Spleen (tissue), 11 donors: ENCODE data around the gene MED13L. TPM values are rescaled to one million over a fixed set of nuclear protein-coding genes. Genes with fewer than 3 reads are reported as not detected.

Source experiments
- DNase-seq: peaks from one replicate; pipeline ENCODE4 v3.0.0-alpha.2; 2020
- H3K27ac ChIP-seq, 8 donors: fragments of 200-600 bp; sonication (generic) in 7 of 8; 1 replicate in 4 of 8; 2 replicates in 4 of 8; pipeline versions ENCODE4 v1.5.0 to v1.8.0; 2016 to 2021; ENCODE audit warnings: inconsistent platforms in 4 of 8, mild to moderate bottlenecking in 4 of 8, moderate library complexity in 1 of 8
- H3K27me3 ChIP-seq, 7 donors: fragments of 200-600 bp; sonication (generic) in 6 of 7; replicated peaks in 1 of 7; 1 replicate in 4 of 7; 2 replicates in 3 of 7; pipeline versions ENCODE4 v1.5.0 to v1.8.0; 2016 to 2021; ENCODE audit warnings: inconsistent platforms in 3 of 7, mild to moderate bottlenecking in 1 of 7
- H3K36me3 ChIP-seq, 6 donors: fragments of 200-600 bp; sonication (generic) in 5 of 6; 1 replicate in 4 of 6; 2 replicates in 2 of 6; pipeline versions ENCODE4 v1.5.0 to v1.8.0; 2016 to 2021; ENCODE audit warnings: inconsistent platforms in 2 of 6
- H3K4me1 ChIP-seq, 6 donors: fragments of 200-600 bp; sonication (generic) in 5 of 6; 1 replicate in 3 of 6; 2 replicates in 3 of 6; pipeline versions ENCODE4 v1.5.0 to v1.8.0; 2016 to 2021; ENCODE audit warnings: inconsistent platforms in 3 of 6
- H3K4me3 ChIP-seq, 8 donors: fragments of 200-600 bp; sonication (generic) in 7 of 8; 1 replicate in 4 of 8; 2 replicates in 4 of 8; pipeline versions ENCODE4 v1.5.0 to v1.8.0; 2016 to 2021; ENCODE audit warnings: inconsistent platforms in 4 of 8, mild to moderate bottlenecking in 4 of 8, moderate library complexity in 2 of 8
- H3K9me3 ChIP-seq, 8 donors: fragments of 200-600 bp; sonication (generic) in 7 of 8; 1 replicate in 4 of 8; 2 replicates in 4 of 8; pipeline versions ENCODE4 v1.5.0 to v1.8.0; 2016 to 2021; ENCODE audit warnings: inconsistent platforms in 4 of 8
- CTCF ChIP-seq, 11 experiments: fragments of 200-600 bp in 7 of 11; fragments of 450-650 bp in 4 of 11; sonication (generic) in 4 of 11; IDR thresholded peaks in 8 of 11; conservative IDR thresholded peaks in 3 of 11; 1 replicate in 7 of 11; 2 replicates in 4 of 11; pipeline versions ENCODE4 v1.4.0 to v1.8.0; 2016 to 2021; ENCODE audit warnings: antibody characterized with exemption in 11 of 11, inconsistent platforms in 4 of 11, mild to moderate bottlenecking in 1 of 11
- POLR2A ChIP-seq, 3 donors: fragments of 450-650 bp; IDR thresholded peaks; one replicate each; pipeline ENCODE4 v1.5.1; 2017; ENCODE audit warnings: antibody characterized with exemption in 3 of 3, mild to moderate bottlenecking in 1 of 3
- POLR2AphosphoS5 ChIP-seq, 3 donors: sonication (generic); formaldehyde crosslinking; IDR thresholded peaks; one replicate each; pipeline ENCODE4 v1.5.1; 2017; ENCODE audit warnings: antibody characterized with exemption in 3 of 3
- WGBS, 5 donors: extraction: QIAGEN DNeasy Blood & Tissue Kit in 3 of 5; methylation state at CpG; one replicate each; pipeline versions ENCODE4 v1.1.5 to v1.1.7; 2013 to 2018; 5-methylcytosine and 5-hydroxymethylcytosine counted together
- intact Hi-C: fragments of 100-400 bp; cut with DNase I; formaldehyde crosslinking; loops from one replicate; pipeline ENCODE4 v1.15.0; 2023; ENCODE audit warnings: low total_unique reads
- polyA plus RNA-seq, 3 donors: library from polyadenylated mRNA; stranded (reverse); fragments of 200-250 nt; gene quantifications; one replicate each; pipeline ENCODE4 v1.2.1, GENCODE V29; 2013
- total RNA-seq, 7 donors: library from RNA; depleted of rRNA in 3 of 7; stranded (reverse); fragments of >200 nt in 3 of 7; fragmentation: NEBNext Ultra II Directional in 4 of 7; extraction: Animal tissue kit (Norgen Biotek cat#: 25700) in 4 of 7; gene quantifications; one replicate each; pipeline versions ENCODE4 v1.1.0 to v1.2.1, GENCODE V29; 2016 to 2021
- donor health status: healthy with polysubstance abuse.
- donor health status: DM: no; HTN: no; CAD: no; lungs with moderate emphysema.
- donor health status: DM: no; HTN: no; CAD: no.
- donor health status: Bipolar disorder and iron deficiency.
- donor health status: healthy.
- donor health status: DM: no; HTN: no; CAD: no.
- donor health status: DM: yes; HTN: yes; CAD: no.

The MED13L gene
- total and polyA plus RNA-seq, 10 donors = 13.4 to 255 (median 185) TPM

GRCh38 chr12:116280595-116281290 lies 3.2 kb upstream of the MED13L start:
- H3K27me3 ChIP-seq = no peaks in the 10 kb centered on the region
- no peak for TF ChIP-seq CTCF (IDR thresholded peaks at IDR 0.05 in 8 of 11, conservative IDR thresholded peaks at IDR 0.05 in 3 of 11)
- TF ChIP-seq POLR2A (IDR thresholded peaks at IDR 0.05) = no peak
- no peak for TF ChIP-seq POLR2AphosphoS5 (IDR thresholded peaks at IDR 0.05)
- intact Hi-C loops = no loop called here
- no peaks in the 10 kb centered on the region for H3K36me3 ChIP-seq
- 40 to 79% (median 62%) methylated on average over 5 of the region's 5 CpGs for WGBS, 5 donors
- peaks cover 5 to 77% (median 29%) of the 10 kb centered on the region in 6 donors for H3K4me1 ChIP-seq
- H3K27ac ChIP-seq = peak overlapping the region in 3 of 8 donors; percentile 42 to 74 (median 60)
- no peak overlapping the region for H3K4me3 ChIP-seq
- H3K9me3 ChIP-seq = no peaks in the 10 kb centered on the region
- DNase-seq = no peak

- Histone ChIP-seq H3K4me3 (peak overlapping the region in 2 of 8 donors; percentile 70 to 83), H3K4me1 (peaks cover 19 to 77% (median 48%) of the 10 kb centered on the region in 6 donors)
- intact Hi-C loops = loop anchor here (10.0 kb wide), 2 partner anchors 326 to 396 kb away; no protein-coding TSS in a partner anchor
Measured at GRCh38 chr12:116278667-116279066, 1.2 kb upstream of the MED13L start.

GRCh38 chr12:116278279-116278626 lies 760 bp upstream of the MED13L start:
- intact Hi-C loops = loop anchor here (10.0 kb wide), 2 partner anchors 327 to 397 kb away; no protein-coding TSS in a partner anchor
- DNase-seq = no peak
- Histone ChIP-seq H3K4me1 (peaks cover 23 to 77% (median 51%) of the 10 kb centered on the region in 6 donors), H3K4me3 (peak overlapping the region; percentile 2 to 88 (median 56)), H3K9me3 (no peaks in the 10 kb centered on the region), H3K36me3 (no peaks in the 10 kb centered on the region), H3K27ac (peak overlapping the region in 7 of 8 donors; percentile 94 to 99 (median 97)), H3K27me3 (no peaks in the 10 kb centered on the region)
- no peak for TF ChIP-seq POLR2AphosphoS5 (IDR thresholded peaks at IDR 0.05)
- TF ChIP-seq POLR2A (IDR thresholded peaks at IDR 0.05) = no peak
- TF ChIP-seq CTCF (IDR thresholded peaks at IDR 0.05 in 8 of 11, conservative IDR thresholded peaks at IDR 0.05 in 3 of 11) = no peak
- 46 to 60% (median 50%) methylated on average over 8 of the region's 8 CpGs for WGBS, 5 donors

More at GRCh38 chr12:116278667-116279066, 1.2 kb upstream of the MED13L start:
- WGBS, 5 donors = 56 to 75% (median 68%) methylated on average over 10 of the region's 10 CpGs
- H3K36me3 ChIP-seq = no peaks in the 10 kb centered on the region
- TF ChIP-seq CTCF (IDR thresholded peaks at IDR 0.05 in 8 of 11, conservative IDR thresholded peaks at IDR 0.05 in 3 of 11) (no peak), POLR2A (IDR thresholded peaks at IDR 0.05) (no peak), POLR2AphosphoS5 (IDR thresholded peaks at IDR 0.05) (no peak)
- no peak for DNase-seq
- H3K9me3 ChIP-seq = no peaks in the 10 kb centered on the region
- H3K27me3 ChIP-seq = no peaks in the 10 kb centered on the region
- H3K27ac ChIP-seq = peak overlapping the region in 5 of 8 donors; percentile 94 to 99 (median 97)
